Right cardiac atrium (tissue), 5 donors: Measurements from ENCODE around the gene POLN. TPM values are rescaled to one million over a fixed set of nuclear protein-coding genes. Genes with fewer than 3 reads are reported as not detected.

Experiments
- ATAC-seq, 2 donors: fragments of 200-7000 bp; cut with Tn5 transposase; one replicate each; pipeline versions ENCODE4 v1.8.0 to v1.9.1; 2020; ENCODE audit warnings: moderate library complexity in 2 of 2, mild to moderate bottlenecking in 1 of 2
- DNase-seq, 3 donors: peaks; one replicate each; pipeline ENCODE4 v3.0.0-alpha.2; 2020
- H3K27ac ChIP-seq: one replicate; pipeline ENCODE4 v1.5.1; 2013; ENCODE audit warnings: mild to moderate bottlenecking, low read length, control low read depth, moderate library complexity
- H3K27me3 ChIP-seq: one replicate; pipeline ENCODE4 v1.6.1; 2013; ENCODE audit not compliant: control insufficient read depth, insufficient read depth
- H3K4me1 ChIP-seq: one replicate; pipeline ENCODE4 v1.6.1; 2013; ENCODE audit warnings: low read length; ENCODE audit not compliant: control insufficient read depth, insufficient read depth
- H3K4me3 ChIP-seq: one replicate; pipeline ENCODE4 v1.5.1; 2013; ENCODE audit warnings: low read length, control low read depth
- H3K9me3 ChIP-seq: one replicate; pipeline ENCODE4 v1.6.1; 2013; ENCODE audit warnings: low read length; ENCODE audit not compliant: control insufficient read depth
- WGBS: extraction: QIAGEN DNeasy Blood & Tissue Kit; methylation state at CpG from one replicate; pipeline ENCODE4 v1.1.7; 2013; 5-methylcytosine and 5-hydroxymethylcytosine counted together
- intact Hi-C, 4 donors: fragments of 100-400 bp; cut with DNase I; formaldehyde crosslinking; loops; one replicate each; pipeline versions ENCODE4 v1.11.0 to v1.14.0; 2022 to 2023
- polyA plus RNA-seq: library from polyadenylated mRNA; stranded (reverse); fragments of 200-250 nt; gene quantifications from one replicate; pipeline ENCODE4 v1.2.3, GENCODE V29; 2013
- total RNA-seq, 4 donors: library from RNA; stranded (reverse); fragmentation: NEBNext Ultra II Directional; extraction: Animal tissue kit (Norgen Biotek cat#: 25700); gene quantifications; one replicate each; pipeline ENCODE4 v1.2.1, GENCODE V29; 2021
- donor health status: healthy with polysubstance abuse.
- donor health status: DM: no; HTN: yes; CAD: no.
- donor health status: DM: no; HTN: no; CAD: no.
- donor health status: DM: no; HTN: yes; CAD: no; lungs with severe emphysema.
- donor health status: DM: yes; HTN: yes; CAD: no.

The POLN gene
- total and polyA plus RNA-seq, 5 donors: 1.5 to 5.9 (median 3.8) TPM

DNA sequence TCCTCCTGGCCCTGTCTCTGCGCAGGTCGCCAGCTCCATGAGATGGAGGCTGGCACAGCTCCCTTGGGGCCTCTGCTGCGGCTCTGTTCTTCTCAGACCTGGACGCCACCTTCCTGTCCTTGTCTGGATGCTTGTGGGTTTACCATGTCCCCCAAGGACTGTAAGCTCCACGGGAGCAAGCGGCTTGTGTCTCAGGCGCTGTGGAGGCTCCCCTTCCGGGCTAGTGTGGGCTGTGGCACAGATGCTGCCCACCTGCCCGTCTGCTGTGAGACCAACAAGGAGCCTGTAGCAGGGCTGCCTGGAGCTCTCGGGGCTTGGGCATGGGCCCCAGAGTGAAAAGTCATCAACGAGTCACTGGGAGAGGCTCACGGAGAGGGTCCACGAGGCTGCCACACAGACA lies 157.6 kb downstream of the POLN start:
- ATAC-seq (no peak), DNase-seq (no peak)
- intact Hi-C loops: no loop called here
- Histone ChIP-seq H3K9me3 (no peaks in the 10 kb centered on the region), H3K4me1 (no peaks in the 10 kb centered on the region), H3K27ac (no peak overlapping the region), H3K27me3 (no peaks in the 10 kb centered on the region), H3K4me3 (no peak overlapping the region)
- WGBS: 88% methylated on average over 13 of the region's 13 CpGs

DNA sequence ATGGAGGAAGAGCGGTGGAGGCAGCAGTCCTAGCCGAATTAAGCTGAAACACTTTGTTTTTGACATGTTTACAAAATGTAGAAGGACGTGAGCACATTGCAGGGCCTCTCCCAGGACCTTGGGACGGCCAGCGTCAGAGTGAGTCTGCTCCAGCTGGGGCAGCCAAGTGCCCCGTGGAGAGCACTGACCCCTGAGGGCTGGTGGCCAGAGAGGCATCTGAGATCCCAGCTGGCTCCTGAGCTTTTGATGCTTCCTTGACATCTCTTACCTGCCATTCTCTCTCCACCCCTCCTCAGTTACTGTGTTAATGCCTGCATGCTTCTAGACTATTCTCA lies 158.1 kb downstream of the POLN start:
- WGBS: 83% methylated on average over 6 of the region's 6 CpGs
- H3K4me3 ChIP-seq: no peak overlapping the region
- ATAC-seq (no peak), DNase-seq (no peak)
- no peaks in the 10 kb centered on the region for H3K4me1 ChIP-seq
- H3K9me3 ChIP-seq: no peaks in the 10 kb centered on the region
- intact Hi-C loops: no loop called here
- H3K27me3 ChIP-seq: no peaks in the 10 kb centered on the region
- H3K27ac ChIP-seq: no peak overlapping the region

DNA sequence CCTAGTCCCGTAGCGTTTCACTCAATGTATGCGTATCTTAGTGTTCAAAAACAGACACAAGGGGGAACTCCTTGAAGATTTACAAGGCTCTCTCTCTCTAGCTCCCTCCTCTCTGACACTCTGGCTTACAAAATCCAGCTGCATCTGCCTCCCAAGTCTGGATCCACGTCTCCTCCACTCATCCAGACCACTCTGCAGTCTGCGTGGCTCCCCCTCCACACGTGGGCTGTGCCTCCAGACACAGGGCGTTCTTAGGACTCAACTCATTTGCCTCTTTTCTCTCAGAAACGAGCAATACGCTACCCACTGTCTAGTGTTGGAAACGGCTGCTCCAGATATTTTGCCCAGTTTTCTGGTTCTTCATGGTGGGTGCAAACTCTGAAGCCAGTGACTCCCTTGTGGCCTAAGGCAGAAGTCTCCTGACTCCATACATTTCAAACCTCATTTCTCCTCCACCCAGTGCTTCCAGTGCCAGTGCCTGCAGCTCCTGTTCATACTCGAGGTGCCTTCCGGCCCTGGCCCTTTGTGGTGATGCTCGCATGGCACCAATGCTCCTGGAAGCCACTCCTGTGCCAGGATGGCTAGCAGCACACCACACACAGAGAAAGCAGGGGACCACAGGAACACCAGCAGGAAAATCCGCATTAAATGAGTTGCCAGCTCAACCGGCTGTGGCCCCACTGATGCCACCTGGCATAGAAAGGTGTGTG lies 158.7 kb downstream of the POLN start:
- intact Hi-C loops: no loop called here
- no peak for DNase-seq
- WGBS: 82% methylated on average over 15 of the region's 15 CpGs
- Histone ChIP-seq H3K27me3 (no peaks in the 10 kb centered on the region), H3K9me3 (no peaks in the 10 kb centered on the region), H3K27ac (no peak overlapping the region), H3K4me3 (no peak overlapping the region), H3K4me1 (no peaks in the 10 kb centered on the region)
- ATAC-seq: no peak

DNA sequence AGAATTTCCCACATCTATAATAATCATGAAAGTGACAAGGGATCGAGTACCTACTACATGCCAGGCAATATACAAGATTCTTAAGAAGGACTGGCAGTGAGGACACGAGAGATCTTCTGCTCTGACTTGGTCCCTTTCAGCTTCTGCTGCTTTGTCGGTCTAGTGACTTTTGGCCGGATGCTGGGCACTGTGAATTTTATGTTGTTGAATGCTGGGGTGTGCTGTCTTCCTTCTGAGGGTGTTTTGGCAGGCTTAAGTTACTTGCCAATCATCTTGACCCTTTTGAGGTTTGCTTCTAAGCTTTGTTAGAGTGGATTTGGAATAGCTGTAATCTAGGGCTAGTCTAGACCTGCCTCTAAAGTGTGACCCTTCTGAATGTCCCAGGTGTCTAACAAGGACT lies 159.3 kb downstream of the POLN start:
- no peak for ATAC-seq
- Histone ChIP-seq H3K27me3 (no peaks in the 10 kb centered on the region), H3K9me3 (no peaks in the 10 kb centered on the region), H3K4me1 (no peaks in the 10 kb centered on the region), H3K4me3 (no peak overlapping the region), H3K27ac (no peak overlapping the region)
- intact Hi-C loops: no loop called here
- DNase-seq: no peak
- WGBS: 86% methylated on average over 4 of the region's 4 CpGs

DNA sequence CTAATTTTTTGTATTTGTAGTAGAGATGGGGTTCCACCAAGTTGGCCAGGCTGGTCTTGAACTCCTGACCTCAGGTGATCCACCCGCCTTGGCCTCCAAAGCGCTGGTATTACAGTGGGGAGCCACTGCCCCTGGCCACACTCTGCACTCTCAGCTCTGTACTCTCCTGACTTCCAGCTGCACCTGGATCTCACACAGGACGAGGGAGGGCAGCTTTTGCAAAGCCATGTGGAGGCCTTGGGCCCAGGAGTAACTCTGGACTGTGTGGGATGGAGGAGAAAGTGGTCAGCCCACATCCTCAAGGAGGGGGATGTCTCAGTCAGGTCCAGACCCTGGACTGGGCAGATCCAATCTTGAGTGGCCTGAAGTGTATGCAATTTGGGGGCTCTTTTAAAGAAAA lies 159.8 kb downstream of the POLN start:
- DNase-seq (no peak), ATAC-seq (no peak)
- intact Hi-C loops: no loop called here
- H3K9me3 ChIP-seq: no peaks in the 10 kb centered on the region
- no peaks in the 10 kb centered on the region for H3K27me3 ChIP-seq
- H3K4me3 ChIP-seq: no peak overlapping the region
- no peaks in the 10 kb centered on the region for H3K4me1 ChIP-seq
- H3K27ac ChIP-seq: no peak overlapping the region
- 87% methylated on average over 3 of the region's 3 CpGs for WGBS

DNA sequence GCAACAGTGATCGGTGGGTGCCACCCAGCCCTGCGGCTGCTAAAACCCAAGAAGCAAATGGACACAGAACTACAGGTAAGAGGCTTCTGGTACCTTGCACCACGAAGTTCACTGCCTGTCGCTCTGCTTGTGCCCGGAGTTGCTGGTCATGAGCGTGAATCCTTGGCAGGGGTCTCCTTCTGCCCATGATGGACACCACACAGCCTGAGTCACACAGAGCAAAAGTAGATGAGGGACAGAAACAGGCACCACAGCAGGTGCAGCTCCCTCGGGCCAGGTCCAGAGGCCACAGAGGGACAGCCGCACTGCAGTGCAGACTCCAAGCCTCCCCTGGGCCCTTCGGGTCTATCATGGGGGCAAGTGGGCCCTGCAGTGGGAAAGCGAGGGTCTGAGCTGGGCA lies 160.4 kb downstream of the POLN start:
- Histone ChIP-seq H3K27me3 (no peaks in the 10 kb centered on the region), H3K9me3 (no peaks in the 10 kb centered on the region), H3K4me3 (no peak overlapping the region), H3K27ac (no peak overlapping the region), H3K4me1 (no peaks in the 10 kb centered on the region)
- no peak for DNase-seq
- intact Hi-C loops: no loop called here
- no peak for ATAC-seq
- 94% methylated on average over 10 of the region's 10 CpGs for WGBS

DNA sequence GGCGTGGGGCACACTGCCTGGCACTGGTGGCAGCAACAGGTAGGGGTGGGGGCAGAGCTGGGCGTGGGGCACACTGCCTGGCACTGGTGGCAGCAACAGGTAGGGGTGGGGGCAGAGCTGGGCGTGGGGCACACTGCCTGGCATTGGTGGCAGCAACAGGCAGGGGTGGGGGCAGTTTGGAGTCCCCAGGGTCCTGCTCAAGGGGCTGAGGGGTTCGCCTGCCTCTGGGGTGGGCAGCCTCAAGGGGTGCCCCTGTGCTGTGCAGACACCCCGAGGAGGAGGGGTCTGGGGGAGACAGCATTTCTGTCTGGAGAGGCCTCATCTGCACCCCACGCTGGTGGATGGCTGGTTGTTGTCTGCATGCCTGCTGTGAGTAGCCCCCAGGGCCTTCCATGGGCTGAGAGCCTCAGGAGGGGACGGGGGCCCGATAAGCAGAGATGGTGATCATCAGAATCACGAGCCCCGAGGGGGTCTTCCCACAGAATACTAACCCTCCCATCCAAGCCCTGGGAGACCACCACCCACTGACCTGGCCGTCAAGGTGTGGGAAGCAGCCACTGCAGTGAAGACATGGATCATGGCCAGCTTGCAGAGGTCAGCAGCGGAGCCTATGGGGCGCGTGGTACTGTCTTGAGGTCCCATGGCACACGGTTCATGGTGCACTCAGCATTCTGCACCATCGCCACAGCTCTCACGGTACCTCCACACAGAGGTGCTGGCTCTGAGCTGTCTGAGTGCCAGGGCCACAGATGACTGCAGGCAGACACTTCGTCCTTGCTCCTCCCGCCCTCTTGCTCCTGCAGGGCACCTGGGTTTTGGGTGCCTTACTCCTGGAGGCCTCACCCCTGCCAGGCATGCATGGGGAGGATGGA lies 161.3 kb downstream of the POLN start:
- H3K4me3 ChIP-seq: no peak overlapping the region
- H3K27me3 ChIP-seq: no peaks in the 10 kb centered on the region
- intact Hi-C loops: no loop called here
- peak; percentile 22 to 39 for ATAC-seq
- DNase-seq: no peak
- WGBS: 91% methylated on average over 19 of the region's 19 CpGs
- H3K27ac ChIP-seq: no peak overlapping the region
- H3K9me3 ChIP-seq: no peaks in the 10 kb centered on the region
- no peaks in the 10 kb centered on the region for H3K4me1 ChIP-seq

DNA sequence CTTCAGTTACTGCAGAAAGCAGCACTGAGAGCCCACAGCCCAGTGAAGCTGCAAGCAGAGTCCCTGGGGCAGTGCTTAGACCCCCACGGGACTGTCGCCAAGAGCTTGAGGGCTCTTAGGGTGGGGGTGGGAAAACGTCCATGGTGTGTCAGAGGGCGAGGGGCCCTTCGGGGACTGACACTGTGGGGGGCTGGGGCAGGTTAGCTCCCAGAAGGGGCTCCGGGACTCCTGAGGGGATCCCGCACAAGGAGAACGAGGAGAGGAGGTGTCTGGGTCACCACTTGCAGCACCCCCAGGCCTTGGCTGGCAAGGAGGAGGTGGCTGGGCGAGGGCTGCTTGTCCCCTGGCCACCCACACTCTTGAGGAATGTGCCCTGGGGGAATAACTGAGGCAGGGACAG lies 162.0 kb downstream of the POLN start:
- no peak for ATAC-seq
- H3K27me3 ChIP-seq: no peaks in the 10 kb centered on the region
- 88% methylated on average over 9 of the region's 9 CpGs for WGBS
- no peak overlapping the region for H3K4me3 ChIP-seq
- no peak for DNase-seq
- intact Hi-C loops: no loop called here
- H3K4me1 ChIP-seq: no peaks in the 10 kb centered on the region
- H3K27ac ChIP-seq: no peak overlapping the region
- H3K9me3 ChIP-seq: no peaks in the 10 kb centered on the region

DNA sequence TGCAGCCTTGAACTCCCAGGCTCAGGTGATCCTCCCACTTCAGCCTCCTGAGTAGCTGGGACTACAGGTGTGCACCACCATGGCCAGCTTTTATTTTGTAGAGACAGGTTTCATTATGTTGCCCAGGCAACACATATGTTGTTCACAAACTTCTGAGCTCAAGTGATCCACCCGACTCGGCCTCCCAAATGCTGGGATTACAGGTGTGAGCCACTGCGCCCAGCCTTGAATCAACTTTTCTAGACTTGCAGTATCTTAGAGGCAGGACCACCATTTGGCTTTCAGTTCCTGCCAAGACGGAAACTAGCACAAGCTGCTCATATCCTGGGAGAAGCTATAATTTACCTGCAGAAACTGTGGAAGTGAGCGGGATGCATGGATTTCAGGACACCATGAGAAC lies 162.9 kb downstream of the POLN start:
- H3K4me3 ChIP-seq: no peak overlapping the region
- H3K27me3 ChIP-seq: no peaks in the 10 kb centered on the region
- no peaks in the 10 kb centered on the region for H3K9me3 ChIP-seq
- H3K27ac ChIP-seq: no peak overlapping the region
- DNase-seq: no peak
- 95% methylated on average over 5 of the region's 5 CpGs for WGBS
- ATAC-seq: no peak
- no peaks in the 10 kb centered on the region for H3K4me1 ChIP-seq
- intact Hi-C loops: no loop called here

DNA sequence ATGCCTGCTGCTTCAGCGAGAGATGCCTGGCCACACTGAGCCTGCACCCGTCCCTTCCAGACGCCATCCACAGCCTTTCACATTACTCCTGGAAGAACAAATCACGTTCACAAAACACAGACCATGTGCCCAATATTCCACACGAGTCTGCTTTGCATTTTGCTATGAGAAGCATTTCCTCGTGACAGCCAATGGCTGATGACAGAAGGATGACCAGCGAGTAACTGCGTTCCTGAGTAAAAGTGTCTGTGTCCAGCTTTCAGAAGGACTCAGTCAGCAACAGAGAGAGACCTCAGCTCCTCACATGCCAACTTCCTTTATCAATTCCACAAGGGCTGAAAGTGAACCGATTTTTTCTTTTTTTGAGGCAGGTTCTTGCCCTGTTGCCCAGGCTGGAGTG lies 163.3 kb downstream of the POLN start:
- intact Hi-C loops: no loop called here
- DNase-seq: no peak
- Histone ChIP-seq H3K27ac (no peak overlapping the region), H3K27me3 (no peaks in the 10 kb centered on the region), H3K4me1 (no peaks in the 10 kb centered on the region), H3K4me3 (no peak overlapping the region), H3K9me3 (no peaks in the 10 kb centered on the region)
- no peak for ATAC-seq
- 61% methylated on average over 9 of the region's 9 CpGs for WGBS

DNA sequence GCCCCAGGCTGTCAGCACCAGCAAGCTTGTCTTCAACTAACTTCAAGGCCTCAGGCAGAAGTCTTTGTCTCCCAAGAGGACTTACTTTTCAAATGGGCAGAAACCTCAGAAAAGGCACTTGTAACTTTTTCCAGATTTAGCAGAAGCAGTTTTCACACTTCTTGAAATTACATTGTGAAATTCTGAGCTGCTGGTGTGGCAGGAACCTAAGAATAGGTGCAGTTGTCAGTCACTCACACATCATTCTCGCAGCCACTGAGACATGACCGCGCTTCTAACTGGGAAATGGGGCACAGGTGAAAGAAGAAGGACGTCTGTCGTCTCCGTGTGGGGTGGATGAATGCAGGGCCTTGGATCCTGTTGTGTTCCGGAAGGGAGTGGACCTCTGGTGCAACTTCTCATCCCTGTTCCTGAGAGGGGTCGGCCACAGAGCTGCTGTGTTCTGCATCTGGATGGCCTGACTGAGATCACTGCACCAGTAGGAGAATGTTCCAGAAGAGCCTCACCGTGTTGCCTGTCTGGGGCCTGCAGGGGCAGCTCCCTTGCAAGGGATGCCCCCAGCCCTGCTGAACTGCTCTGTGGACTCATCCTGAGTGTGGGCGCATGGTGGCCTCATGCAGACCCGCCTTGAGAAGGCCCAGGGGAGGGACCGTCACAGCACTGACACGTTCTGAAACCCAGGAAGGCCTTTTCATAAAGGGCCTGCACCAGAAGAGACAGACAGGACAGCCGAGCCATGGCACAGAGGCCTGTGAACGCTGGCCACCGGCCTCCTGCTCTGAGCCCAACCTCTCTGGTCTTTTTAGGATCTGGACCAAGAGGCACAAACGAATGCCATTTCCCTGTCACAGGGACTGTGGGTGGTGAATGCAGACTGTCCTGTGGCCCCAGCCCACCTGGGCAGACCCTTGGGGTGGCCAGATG lies 164.1 kb downstream of the POLN start:
- 86% methylated on average over 17 of the region's 17 CpGs for WGBS

More for the DNA sequence above, 164.1 kb downstream of the POLN start:
- DNase-seq: no peak
- Histone ChIP-seq H3K4me1 (no peaks in the 10 kb centered on the region), H3K9me3 (no peaks in the 10 kb centered on the region), H3K27me3 (no peaks in the 10 kb centered on the region), H3K27ac (no peak overlapping the region), H3K4me3 (no peak overlapping the region)
- intact Hi-C loops: no loop called here
- ATAC-seq: no peak
